HG03457 (cell line): Measurements from ENCODE around the gene CPLX1.

ENCODE experiments used
- ATAC-seq: cut with Tn5 transposase; IDR thresholded peaks from one replicate; pipeline ENCODE4 v1.9.1; 2021; ENCODE audit warnings: moderate number of reproducible peaks; ENCODE audit not compliant: unreplicated experiment

Gene CPLX1

GRCh38 chr4:825971-826330 lies at the start of gene CPLX1:
Gene CPLX1 (minus strand): TSS chr4:826129. CDS start chr4:824522, 1,607 bp downstream.
- no peak for ATAC-seq

GRCh38 chr4:874971-875817 lies 49.3 kb upstream of the CPLX1 start:
- no peak for ATAC-seq

DNA sequence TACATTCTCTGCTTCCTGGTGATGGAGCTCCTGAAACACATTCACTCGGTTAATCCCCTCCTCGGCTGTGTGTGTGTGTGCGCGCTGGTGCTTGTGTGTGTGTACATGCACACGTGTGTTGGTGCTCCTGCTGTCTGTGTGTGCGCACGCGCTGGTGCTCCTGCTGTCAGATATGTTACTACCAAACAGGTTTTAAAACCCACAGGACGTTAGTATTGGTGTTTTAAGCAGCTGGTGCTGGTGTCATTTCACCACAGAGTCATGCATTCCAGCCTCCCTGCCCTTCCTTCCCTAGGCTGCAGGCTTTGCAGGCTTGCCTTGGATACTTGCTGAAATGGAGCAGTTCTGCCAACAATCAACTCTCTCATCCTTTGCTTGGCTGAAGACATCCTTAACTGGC lies 48.1 kb upstream of the CPLX1 start:
- ATAC-seq: no peak

DNA sequence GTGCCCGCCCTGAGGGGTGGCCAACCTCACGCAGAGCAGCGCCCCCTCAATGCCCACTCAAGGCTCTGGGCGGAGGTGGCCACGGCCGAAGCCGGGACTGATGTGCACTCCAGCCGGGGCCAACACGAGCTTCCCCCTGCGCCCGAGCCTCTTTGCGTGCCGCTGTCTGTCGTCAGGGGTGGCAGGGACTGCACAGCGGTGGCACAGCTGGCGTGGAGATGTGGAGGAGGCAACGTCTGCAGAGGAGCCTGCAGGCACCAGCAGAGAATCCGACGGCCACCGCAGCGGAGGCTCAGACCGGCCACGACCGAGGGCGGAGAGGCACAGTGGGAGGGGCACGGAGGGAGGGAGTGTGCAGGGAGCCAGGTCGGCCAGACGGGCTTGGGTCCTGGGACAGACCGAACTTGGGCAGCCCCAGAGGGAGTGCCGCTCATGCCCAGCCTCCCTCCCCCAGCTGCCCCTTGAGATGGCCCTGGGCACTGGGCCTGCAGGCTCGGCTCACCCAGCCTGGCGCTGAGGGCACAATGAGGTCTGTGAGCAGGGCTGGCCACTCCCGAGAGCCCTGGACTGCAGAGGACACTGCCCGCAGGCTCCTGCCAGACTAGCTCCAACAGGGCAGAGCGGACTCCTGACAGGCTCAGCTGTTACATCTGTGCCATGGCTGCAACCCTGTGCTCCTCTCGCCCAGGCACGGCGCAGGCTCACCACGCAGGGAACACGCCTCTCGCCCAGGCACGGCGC lies 46.5 kb upstream of the CPLX1 start:
- ATAC-seq: no peak

GRCh38 chr4:871484-871883 lies 45.6 kb upstream of the CPLX1 start:
- no peak for ATAC-seq

DNA sequence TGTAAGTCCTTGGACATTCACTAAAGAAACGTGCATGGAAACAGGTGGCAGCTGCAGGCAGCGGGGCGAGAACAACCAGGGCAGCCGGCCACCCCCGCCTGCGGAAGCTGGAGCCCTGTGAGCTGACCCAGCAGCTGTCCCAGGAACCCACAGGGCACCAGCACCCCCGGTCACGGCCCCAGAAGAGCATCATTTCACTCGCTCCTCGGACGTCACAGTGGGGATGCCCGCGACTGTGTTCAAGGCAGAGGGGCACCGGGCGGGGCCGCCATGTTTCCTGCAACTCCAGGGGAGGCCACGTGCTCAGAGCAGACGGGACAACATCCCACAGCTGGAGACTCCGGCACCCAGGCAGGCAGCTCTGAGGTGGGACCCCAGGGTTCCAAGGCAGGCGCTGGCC lies 45.0 kb upstream of the CPLX1 start:
- ATAC-seq: no peak

GRCh38 chr4:869776-870175 lies 43.8 kb upstream of the CPLX1 start:
- ATAC-seq: no peak

GRCh38 chr4:868421-868820 lies 42.5 kb upstream of the CPLX1 start:
- ATAC-seq: no peak

- no peak for ATAC-seq
These were observed 41.8 kb upstream of the CPLX1 start for GRCh38 chr4:867526-868250.

DNA sequence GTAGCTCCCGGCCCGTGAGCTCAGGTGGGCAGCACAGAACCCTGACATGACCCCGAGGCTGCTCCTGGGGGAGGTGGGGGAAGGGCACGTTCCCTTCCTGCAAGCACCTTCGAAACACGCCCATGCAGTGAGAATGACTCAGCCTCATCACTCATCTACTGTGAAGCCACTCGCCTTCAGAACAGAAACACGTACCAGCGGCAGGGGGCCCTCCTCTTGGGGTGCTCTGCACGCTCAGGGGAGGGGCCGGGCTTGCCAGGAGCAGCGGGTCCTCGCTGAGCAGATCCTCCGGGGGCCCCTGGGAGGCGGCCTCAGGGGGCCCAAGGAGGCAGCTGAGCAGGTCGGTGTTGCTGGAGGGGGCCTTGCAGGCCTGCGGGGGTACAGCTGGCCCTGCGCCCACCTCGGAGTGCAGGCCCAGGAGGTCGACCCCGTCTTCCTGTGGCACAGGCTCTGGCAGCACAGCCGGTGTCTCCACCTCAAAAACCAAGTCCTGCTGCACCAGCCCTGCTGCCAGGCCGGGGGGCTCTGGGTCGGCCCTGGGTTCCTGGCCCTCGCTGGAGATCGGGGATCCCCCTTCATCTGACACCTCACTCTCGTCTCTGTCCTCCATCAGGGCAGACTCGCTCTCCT lies 40.9 kb upstream of the CPLX1 start:
- ATAC-seq: no peak

- no peak for ATAC-seq
These were observed 40.3 kb upstream of the CPLX1 start for GRCh38 chr4:866068-866760.

GRCh38 chr4:865572-865971 lies 39.6 kb upstream of the CPLX1 start:
- ATAC-seq: no peak

GRCh38 chr4:865121-865465 lies 39.2 kb upstream of the CPLX1 start:
- no peak for ATAC-seq

GRCh38 chr4:864456-865120 lies 38.7 kb upstream of the CPLX1 start:
- no peak for ATAC-seq

GRCh38 chr4:860561-860960 lies 34.6 kb upstream of the CPLX1 start:
- ATAC-seq: no peak

DNA sequence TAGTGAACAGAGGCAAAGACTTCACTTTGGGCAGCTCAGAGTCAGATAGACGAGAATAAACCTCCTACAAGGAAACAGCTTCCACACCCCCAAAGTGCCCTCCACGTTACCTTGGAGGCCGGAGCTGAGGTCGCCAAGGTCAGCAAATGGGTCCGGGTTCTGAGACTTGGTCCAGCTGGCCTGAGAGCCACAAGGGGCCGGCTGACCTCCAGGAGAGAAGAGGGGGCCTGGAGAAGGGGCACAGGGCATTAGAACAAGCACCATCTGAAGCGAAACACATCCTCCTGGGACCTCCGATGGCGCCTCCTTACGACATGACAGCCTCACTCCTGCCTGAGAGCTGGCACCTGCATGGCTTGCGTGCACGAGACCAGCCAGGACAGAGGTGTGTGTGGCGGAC lies 33.6 kb upstream of the CPLX1 start:
- no peak for ATAC-seq

DNA sequence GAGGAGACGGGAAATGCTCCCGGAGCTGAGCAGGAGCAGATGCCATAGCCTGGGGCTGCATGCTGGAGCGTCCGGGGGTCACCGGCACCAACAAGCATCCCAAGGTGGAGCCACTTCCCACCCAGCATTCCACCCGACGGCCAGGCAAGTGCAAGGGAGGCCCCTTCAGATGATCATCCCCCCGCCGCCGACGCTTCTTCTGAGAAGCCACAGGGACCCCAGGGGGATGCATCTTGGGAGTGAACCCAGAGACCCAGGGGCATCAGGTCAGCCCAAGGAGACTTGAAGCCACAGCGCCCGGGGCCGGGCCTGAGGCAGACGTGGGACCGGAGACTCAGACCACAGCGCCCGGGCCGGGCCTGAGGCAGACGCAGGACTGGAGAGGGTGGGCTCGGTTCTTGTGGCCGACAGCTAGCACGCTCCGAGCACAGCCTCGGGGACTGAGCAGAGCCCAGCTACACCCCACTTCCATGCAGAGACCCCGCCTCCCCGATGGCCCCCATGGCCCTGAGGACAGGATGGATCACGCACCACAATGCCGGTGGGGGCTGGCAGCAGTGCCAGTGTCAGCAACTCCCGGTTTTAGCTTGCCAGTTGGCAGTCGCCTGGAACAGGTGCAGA lies 33.0 kb upstream of the CPLX1 start:
- ATAC-seq: no peak

GRCh38 chr4:858041-858481 lies 32.1 kb upstream of the CPLX1 start:
- no peak for ATAC-seq

DNA sequence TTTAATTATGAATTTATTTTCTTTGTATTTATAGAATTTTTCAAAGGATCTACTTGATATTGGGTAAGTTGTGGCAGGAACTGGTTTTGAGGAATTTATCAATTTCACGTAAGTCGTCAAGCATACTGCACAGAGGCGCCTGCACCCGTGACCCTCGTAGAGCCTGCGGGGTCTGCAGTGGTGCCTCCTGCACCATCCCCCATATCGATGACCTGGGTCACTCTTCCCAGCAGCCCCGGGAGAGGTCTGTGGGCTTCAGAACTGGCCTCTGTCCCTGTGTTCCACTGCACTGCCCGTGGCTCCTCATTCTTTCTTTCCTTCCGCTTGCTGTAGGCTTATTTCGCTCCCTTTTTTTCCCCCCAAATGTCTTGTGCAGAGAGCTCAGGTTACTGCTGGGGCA lies 31.5 kb upstream of the CPLX1 start:
- no peak for ATAC-seq
